Gastrocnemius medialis (tissue), 4 donors: ENCODE results near the gene SORCS1.

ENCODE experiments used
- POLR2A ChIP-seq, 2 donors: fragments of 450-650 bp; IDR thresholded peaks; one replicate each; pipeline ENCODE4 v1.6.1; 2017; ENCODE audit warnings: antibody characterized with exemption in 2 of 2, mild to moderate bottlenecking in 2 of 2, moderate library complexity in 2 of 2
- TF ChIP-seq, protein P1 (sequence below), 5 experiments: fragments of 450-650 bp in 3 of 5; fragments of 200-600 bp in 2 of 5; sonication (generic) in 2 of 5; IDR thresholded peaks in 4 of 5; conservative IDR thresholded peaks in 1 of 5; 1 replicate in 4 of 5; 2 replicates in 1 of 5; pipeline ENCODE4 v1.5.1; 2016 to 2019; ENCODE audit warnings: antibody characterized with exemption in 5 of 5, mild to moderate bottlenecking in 3 of 5, moderate library complexity in 3 of 5

DNA sequence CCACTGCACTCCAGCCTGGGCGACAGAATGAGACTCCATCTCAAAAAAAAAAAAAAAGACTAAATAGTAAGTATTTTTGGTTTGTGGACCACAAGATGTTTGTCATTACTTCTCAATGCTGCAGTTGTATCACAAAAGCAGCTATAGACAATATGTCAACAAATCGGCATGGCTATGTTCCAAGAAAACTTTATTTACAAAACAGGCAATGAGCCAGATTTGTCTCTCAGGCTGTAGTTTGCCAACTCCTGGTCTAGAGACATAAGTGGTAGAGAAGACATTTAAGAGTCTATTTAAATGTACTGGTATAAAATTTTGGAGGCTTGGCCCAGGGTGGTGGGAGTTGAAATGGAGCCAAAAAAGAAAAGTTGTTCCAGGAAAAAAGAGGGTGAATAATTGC, 185.8 kb downstream of the SORCS1 start:
- TF ChIP-seq, protein P1, sequence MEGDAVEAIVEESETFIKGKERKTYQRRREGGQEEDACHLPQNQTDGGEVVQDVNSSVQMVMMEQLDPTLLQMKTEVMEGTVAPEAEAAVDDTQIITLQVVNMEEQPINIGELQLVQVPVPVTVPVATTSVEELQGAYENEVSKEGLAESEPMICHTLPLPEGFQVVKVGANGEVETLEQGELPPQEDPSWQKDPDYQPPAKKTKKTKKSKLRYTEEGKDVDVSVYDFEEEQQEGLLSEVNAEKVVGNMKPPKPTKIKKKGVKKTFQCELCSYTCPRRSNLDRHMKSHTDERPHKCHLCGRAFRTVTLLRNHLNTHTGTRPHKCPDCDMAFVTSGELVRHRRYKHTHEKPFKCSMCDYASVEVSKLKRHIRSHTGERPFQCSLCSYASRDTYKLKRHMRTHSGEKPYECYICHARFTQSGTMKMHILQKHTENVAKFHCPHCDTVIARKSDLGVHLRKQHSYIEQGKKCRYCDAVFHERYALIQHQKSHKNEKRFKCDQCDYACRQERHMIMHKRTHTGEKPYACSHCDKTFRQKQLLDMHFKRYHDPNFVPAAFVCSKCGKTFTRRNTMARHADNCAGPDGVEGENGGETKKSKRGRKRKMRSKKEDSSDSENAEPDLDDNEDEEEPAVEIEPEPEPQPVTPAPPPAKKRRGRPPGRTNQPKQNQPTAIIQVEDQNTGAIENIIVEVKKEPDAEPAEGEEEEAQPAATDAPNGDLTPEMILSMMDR (IDR thresholded peaks at IDR 0.05 in 4 of 5, conservative IDR thresholded peaks at IDR 0.05 in 1 of 5), result no peak
- no peak for TF ChIP-seq POLR2A (IDR thresholded peaks at IDR 0.05)
